Measurements from ENCODE around the gene KCNJ10. TPM values are rescaled to one million over a fixed set of nuclear protein-coding genes. Genes with fewer than 3 reads are reported as not detected.

KCNJ10 gene
- total RNA-seq, 1 experiment from 2014 or later = 0.08 TPM

GRCh38 chr1:160049101-160049500, 20.9 kb downstream of the KCNJ10 start:
- POLR2A ChIA-PET = no interaction called here
- no peak for DNase-seq (ENCODE audit: low read depth, low spot score)
- in situ Hi-C loops (cut with HindIII; ENCODE audit: low pct_unique_long_range_greater_than_20kb, low sequenced_read_pairs) = no loop called here
- BruUV-seq (replicated peaks) = no TSS peak
- intact Hi-C loops (cut with micrococcal nuclease; ENCODE audit: unreplicated experiment) = no loop called here
- CTCF ChIA-PET = no interaction called here
- no peak overlapping the region for H3K27ac ChIP-seq (ENCODE audit: low read length)
- peaks cover 27% of the 10 kb centered on the region for H3K27me3 ChIP-seq (ENCODE audit: control insufficient read depth, insufficient read depth, low read length)
- H3K36me3 ChIP-seq (ENCODE audit: control insufficient read depth, insufficient read depth, low read length) = no peaks in the 10 kb centered on the region
- H3K4me3 ChIP-seq (ENCODE audit: low read depth in 2 of 2, low read length in 2 of 2) = no peak overlapping the region
- no peak for ATAC-seq
- no peaks in the 10 kb centered on the region for H3K4me1 ChIP-seq (ENCODE audit: control insufficient read depth, insufficient read depth, low read length)
- no peaks in the 10 kb centered on the region for H3K9me3 ChIP-seq (ENCODE audit: control insufficient read depth, insufficient read depth, low read depth, low read length)
- TF ChIP-seq REST (IDR thresholded peaks at IDR 0.05; ENCODE audit: insufficient read depth in 1 of 2, low read depth in 2 of 2, low read length in 1 of 2) (no peak), TCF7L2 (IDR thresholded peaks at IDR 0.05; ENCODE audit: low read depth, low read length) (no peak)

DNA sequence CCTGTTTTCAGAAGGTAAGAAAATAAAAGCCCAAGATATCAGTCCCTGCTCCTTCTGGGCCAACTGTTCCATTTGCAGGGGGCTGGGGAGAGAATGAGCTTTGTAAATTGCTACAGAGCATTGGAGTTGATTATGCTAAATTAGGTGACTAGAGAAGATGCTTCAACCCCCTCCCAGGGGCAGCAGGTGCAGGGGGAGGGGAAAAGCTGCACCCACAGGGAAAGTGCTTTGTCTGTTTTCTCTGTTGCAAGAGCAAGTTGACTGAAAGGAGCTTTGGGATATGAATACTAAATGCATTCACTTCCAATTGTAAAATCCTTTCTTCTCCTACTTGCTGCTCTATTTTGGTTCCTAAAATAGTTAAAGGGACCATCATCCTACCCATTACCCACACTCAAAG, 21.6 kb downstream of the KCNJ10 start:
- ATAC-seq (no peak), DNase-seq (ENCODE audit: low read depth, low spot score) (no peak)
- intact Hi-C loops (cut with micrococcal nuclease; ENCODE audit: unreplicated experiment) = no loop called here
- ChIA-PET POLR2A (no interaction called here), CTCF (interaction anchor here (0.8 kb wide), 1 partner anchor 38 kb away, joined by 3 read pairs; no protein-coding TSS in a partner anchor)
- H3K36me3 ChIP-seq (ENCODE audit: control insufficient read depth, insufficient read depth, low read length) = no peaks in the 10 kb centered on the region
- in situ Hi-C loops (cut with HindIII; ENCODE audit: low pct_unique_long_range_greater_than_20kb, low sequenced_read_pairs) = no loop called here
- H3K4me3 ChIP-seq (ENCODE audit: low read depth in 2 of 2, low read length in 2 of 2) = no peak overlapping the region
- TF ChIP-seq SIN3A (IDR thresholded peaks at IDR 0.05; ENCODE audit: borderline replicate concordance, insufficient read depth, low read depth, low read length) = no peak
- TF ChIP-seq REST (IDR thresholded peaks at IDR 0.05; ENCODE audit: insufficient read depth in 1 of 2, low read depth in 2 of 2, low read length in 1 of 2) = no peak
- no peak for TF ChIP-seq TCF7L2 (IDR thresholded peaks at IDR 0.05; ENCODE audit: low read depth, low read length)
- TF ChIP-seq CTCF (IDR thresholded peaks at IDR 0.05) = no peak
- no peak for TF ChIP-seq POLR2AphosphoS5 (IDR thresholded peaks at IDR 0.05; ENCODE audit: low read depth, low read length)
- peaks cover 27% of the 10 kb centered on the region for H3K27me3 ChIP-seq (ENCODE audit: control insufficient read depth, insufficient read depth, low read length)
- no peaks in the 10 kb centered on the region for H3K9me3 ChIP-seq (ENCODE audit: control insufficient read depth, insufficient read depth, low read depth, low read length)
- no peaks in the 10 kb centered on the region for H3K4me1 ChIP-seq (ENCODE audit: control insufficient read depth, insufficient read depth, low read length)
- no TSS peak for BruUV-seq (replicated peaks)
- H3K27ac ChIP-seq (ENCODE audit: low read length) = no peak overlapping the region
